K562 (cell line): ENCODE data around the gene TRIM3. TPM values are rescaled to one million over a fixed set of nuclear protein-coding genes. Genes with fewer than 3 reads are reported as not detected.

Experiments used
- ATAC-seq: fragments of 200-7000 bp; cut with Tn5 transposase; 3 replicates; pipeline ENCODE4 v1.9.1; 2020; ENCODE audit warnings: moderate library complexity
- BruUV-seq: library from RNA; stranded (reverse); fragments of 400-500 nt; replicated peaks from 2 replicates; lab custom pipeline; 2021; lab: Mats Ljungman, UMichigan
- CTCF ChIA-PET: fragments of 300-600 bp; formaldehyde crosslinking; extraction: SDS; loops from one replicate; lab custom pipeline; 2021; ENCODE audit warnings: low intra/inter-chr PET ratio; lab: Yijun Ruan, JAX
- POLR2A ChIA-PET: fragments of 300-600, 350-650 bp; sonication (Branson Sonifier 250); formaldehyde crosslinking; extraction: SDS; loops from one replicate; lab custom pipeline; 2021; ENCODE audit warnings: antibody characterized with exemption, inconsistent platforms; lab: Yijun Ruan, JAX
- DNase-seq, 4 experiments: peaks; one replicate each; pipeline versions ENCODE4 v3.0.0 to v3.0.0-alpha.2; 2011 to 2018; ENCODE audit warnings: low spot score in 3 of 4, mixed read lengths in 3 of 4; ENCODE audit errors: extremely low read depth in 1 of 4
- FAIRE-seq: peaks from 2 replicates; lab custom pipeline; 2011; peaks lifted over from hg19 to GRCh38; lab: Jason Lieb, UNC
- H2AFZ ChIP-seq: 2 replicates; pipeline ENCODE4 v1.6.0; 2011; ENCODE audit warnings: low read depth, low read length, control low read depth, inconsistent platforms
- H3K27ac ChIP-seq: fragments of 200-600 bp; 3 replicates; pipeline ENCODE4 v1.8.0; 2011; ENCODE audit warnings: low read depth, mild to moderate bottlenecking, control low read depth, inconsistent platforms, low read length, moderate library complexity, mixed read lengths; ENCODE audit errors: extremely low read depth
- H3K27me3 ChIP-seq, 2 experiments: fragments of 300-600 bp in 1 of 2; 2 replicates in 1 of 2; 3 replicates in 1 of 2; pipeline versions ENCODE4 v1.6.0 to v1.8.0; 2011; ENCODE audit warnings: inconsistent platforms in 2 of 2, low read length in 2 of 2, mild to moderate bottlenecking in 1 of 2, mixed read lengths in 1 of 2, moderate library complexity in 1 of 2; ENCODE audit not compliant: control insufficient read depth in 2 of 2, insufficient read depth in 2 of 2
- H3K36me3 ChIP-seq: fragments of 300-600 bp; 3 replicates; pipeline ENCODE4 v1.8.0; 2011; ENCODE audit warnings: mild to moderate bottlenecking, low read length, inconsistent platforms; ENCODE audit not compliant: control insufficient read depth, insufficient read depth
- H3K4me1 ChIP-seq, 2 experiments: fragments of 200-600 bp in 1 of 2; replicated peaks in 1 of 2; 2 replicates in 1 of 2; 3 replicates in 1 of 2; pipeline versions ENCODE4 v1.5.1 to v1.8.0; 2011; ENCODE audit warnings: inconsistent platforms in 2 of 2, low read length in 2 of 2, mild to moderate bottlenecking in 1 of 2, mixed read lengths in 1 of 2, moderate library complexity in 1 of 2; ENCODE audit not compliant: control insufficient read depth in 2 of 2, insufficient read depth in 2 of 2
- H3K4me2 ChIP-seq: 2 replicates; pipeline ENCODE4 v1.6.1; 2011; ENCODE audit warnings: low read length, control low read depth, inconsistent platforms, mixed read lengths; ENCODE audit not compliant: insufficient read depth
- H3K4me3 ChIP-seq: fragments of 200-600 bp; sonication (generic), shearing (Covaris generic); 2 replicates; pipeline ENCODE4 v1.5.1; 2016; ENCODE audit warnings: control low read depth, inconsistent platforms
- H3K79me2 ChIP-seq: fragments of 200-600 bp; 3 replicates; pipeline ENCODE4 v1.8.0; 2011; ENCODE audit warnings: low read length, inconsistent platforms; ENCODE audit not compliant: control insufficient read depth, insufficient read depth
- H3K9ac ChIP-seq, 2 experiments: 2 replicates each; pipeline versions ENCODE4 v1.6.0 to v1.6.1; 2011; ENCODE audit warnings: low read depth in 2 of 2, low read length in 2 of 2, control low read depth in 1 of 2, inconsistent platforms in 1 of 2, mild to moderate bottlenecking in 1 of 2, mixed read lengths in 1 of 2; ENCODE audit not compliant: insufficient read depth in 1 of 2
- H3K9me1 ChIP-seq: one replicate; pipeline ENCODE4 v1.6.0; 2011; ENCODE audit warnings: inconsistent platforms, mild to moderate bottlenecking, low read length, moderate library complexity; ENCODE audit not compliant: control insufficient read depth, insufficient read depth
- H3K9me3 ChIP-seq: replicated peaks from 2 replicates; pipeline ENCODE4 v1.5.1; 2011; ENCODE audit warnings: low read depth, low read length, inconsistent platforms; ENCODE audit not compliant: control insufficient read depth, insufficient read depth
- H4K20me1 ChIP-seq: replicated peaks from 2 replicates; pipeline ENCODE4 v1.6.1; 2011; ENCODE audit warnings: low read length, inconsistent platforms, mixed read lengths; ENCODE audit not compliant: control insufficient read depth, insufficient read depth
- CC2D1A ChIP-seq: fragments of 450-650 bp; IDR thresholded peaks from 2 replicates; pipeline ENCODE4 v1.6.1; 2017; ENCODE audit warnings: mild to moderate bottlenecking
- ETS1 ChIP-seq: conservative IDR thresholded peaks from 2 replicates; pipeline ENCODE4 v1.6.1; 2011; ENCODE audit warnings: low read depth, mild to moderate bottlenecking, low read length; ENCODE audit not compliant: control insufficient read depth
- RAD51 ChIP-seq: fragments of 450-650 bp; IDR thresholded peaks from 2 replicates; pipeline ENCODE4 v1.7.1; 2016; ENCODE audit warnings: low read depth, mild to moderate bottlenecking, borderline replicate concordance
- STAT6 ChIP-seq: sonication (generic); formaldehyde crosslinking; IDR thresholded peaks from 2 replicates; pipeline ENCODE4 v1.8.1; 2023; ENCODE audit warnings: mild to moderate bottlenecking, missing genetic modification reagents
- TFE3 ChIP-seq: fragments of 450-650 bp; formaldehyde crosslinking; IDR thresholded peaks from 2 replicates; pipeline ENCODE4 v1.4.0; 2020; ENCODE audit warnings: mild to moderate bottlenecking, mixed read lengths
- TOE1 ChIP-seq, 2 experiments: fragments of 450-650 bp in 1 of 2; sonication (generic) in 1 of 2; formaldehyde crosslinking in 1 of 2; IDR thresholded peaks; 2 replicates each; pipeline versions ENCODE4 v1.7.1 to v1.8.0; 2016 to 2022; ENCODE audit warnings: borderline replicate concordance in 2 of 2, mild to moderate bottlenecking in 2 of 2, antibody characterized with exemption in 1 of 2, inconsistent platforms in 1 of 2, low read depth in 1 of 2, missing genetic modification reagents in 1 of 2, moderate library complexity in 1 of 2
- ZBTB43 ChIP-seq: sonication (generic); formaldehyde crosslinking; IDR thresholded peaks from 2 replicates; pipeline ENCODE4 v1.8.0; 2023; ENCODE audit warnings: mild to moderate bottlenecking, missing genetic modification reagents
- ZKSCAN1 ChIP-seq: fragments of 150-350 bp; IDR thresholded peaks from 2 replicates; pipeline ENCODE4 v1.6.1; 2016; ENCODE audit warnings: low read depth, low read length
- WGBS: fragments of 100-300 bp; shearing (Covaris generic); methylation state at CpG from one replicate; pipeline ENCODE4 v1.1.6; 2016; ENCODE audit warnings: low coverage, mixed read lengths; ENCODE audit not compliant: insufficient coverage; ENCODE audit errors: missing lambda C conversion rate; 5-methylcytosine and 5-hydroxymethylcytosine counted together
- in situ Hi-C: fragments of 300-500 bp; cut with MboI; formaldehyde crosslinking; loops from 4 replicates; pipeline ENCODE4 v1.15.0; 2018; ENCODE audit warnings: inconsistent platforms, mixed read lengths
- intact Hi-C: fragments of 100-400 bp; cut with micrococcal nuclease; formaldehyde crosslinking; loops from 2 replicates; pipeline ENCODE4 v1.14.2; 2022
- polyA plus RNA-seq, 8 experiments: library from polyadenylated mRNA; depleted of rRNA in 4 of 8; stranded (reverse) in 5 of 8; unstranded in 3 of 8; fragments of >200 nt; fragmentation: Nextera tagmentation in 2 of 8; fragmentation: Illumina TruSeq in 1 of 8; extraction: Ambion mirVana in 2 of 8; extraction: Trizol in 1 of 8; gene quantifications; 2 replicates each; pipeline versions ENCODE4 v1.2.1 to v1.2.3, GENCODE V29; 2011 to 2014; ENCODE audit warnings: inconsistent platforms in 1 of 8, missing spikeins in 1 of 8
- total RNA-seq, 7 experiments: library from RNA; depleted of rRNA in 6 of 7; stranded (reverse); fragments of >200 nt in 6 of 7; fragmentation: Illumina TruSeq in 2 of 7; extraction: Trizol in 2 of 7; gene quantifications; 2 replicates each; pipeline versions ENCODE4 v1.2.1 to v1.2.3, GENCODE V29; 2011 to 2021; ENCODE audit warnings: low replicate concordance in 1 of 7

TRIM3 gene
- total and polyA plus RNA-seq, 9 of the 15 experiments (the other 6 are each of a cell fraction or from before 2014, with no cell fraction given): 0.45 to 9.2 (median 4.7) TPM

GRCh38 chr11:6455070-6455469 is 18.7 kb downstream of the TRIM3 start:
- no peak overlapping the region for H3K27ac ChIP-seq
- H3K4me1 ChIP-seq: no peaks in the 10 kb centered on the region
- BruUV-seq: no TSS peak
- H3K4me3 ChIP-seq: no peak overlapping the region
- intact Hi-C loops: no loop called here
- no peaks in the 10 kb centered on the region for H3K79me2 ChIP-seq
- ATAC-seq (no peak), FAIRE-seq (no peak), DNase-seq (no peak)
- 57% methylated on average over 2 of the region's 2 CpGs for WGBS
- ChIA-PET CTCF (no interaction called here), POLR2A (interaction anchor here (0.6 to 1.3 kb wide), 3 partner anchors 12 to 53 kb away, joined by 3 to 11 read pairs (median 4); no protein-coding TSS in a partner anchor)
- H3K27me3 ChIP-seq: no peaks in the 10 kb centered on the region
- H3K9me3 ChIP-seq: no peaks in the 10 kb centered on the region
- H3K9me1 ChIP-seq: no peaks in the 10 kb centered on the region
- H2AFZ ChIP-seq: no peak overlapping the region
- peak; percentile 42; the same call in 1 of the 2 replicates for TF ChIP-seq TOE1 (IDR thresholded peaks at IDR 0.05; ENCODE audit: borderline replicate concordance)
- TF ChIP-seq TOE1 (CRISPR knock-in tag; IDR thresholded peaks at IDR 0.05; ENCODE audit: borderline replicate concordance, low read depth): no peak
- TF ChIP-seq ZKSCAN1: no peak
- TF ChIP-seq ETS1: no peak
- TF ChIP-seq TFE3 (CRISPR knock-in tag): peak; percentile 92
- TF ChIP-seq ZBTB43 (CRISPR knock-in tag): no peak
- TF ChIP-seq CC2D1A: no peak
- no peak for TF ChIP-seq STAT6 (CRISPR knock-in tag)
- TF ChIP-seq RAD51: peak; percentile 57
- no peaks in the 10 kb centered on the region; the same call in 2 of the 3 replicates for H3K36me3 ChIP-seq
- H3K4me2 ChIP-seq: no peak overlapping the region
- in situ Hi-C loops: no loop called here
- no peaks in the 10 kb centered on the region; the same call in 1 of the 2 replicates for H4K20me1 ChIP-seq
- H3K9ac ChIP-seq: no peak overlapping the region
